ENCODE measurements around the gene SLC39A1.

DNA sequence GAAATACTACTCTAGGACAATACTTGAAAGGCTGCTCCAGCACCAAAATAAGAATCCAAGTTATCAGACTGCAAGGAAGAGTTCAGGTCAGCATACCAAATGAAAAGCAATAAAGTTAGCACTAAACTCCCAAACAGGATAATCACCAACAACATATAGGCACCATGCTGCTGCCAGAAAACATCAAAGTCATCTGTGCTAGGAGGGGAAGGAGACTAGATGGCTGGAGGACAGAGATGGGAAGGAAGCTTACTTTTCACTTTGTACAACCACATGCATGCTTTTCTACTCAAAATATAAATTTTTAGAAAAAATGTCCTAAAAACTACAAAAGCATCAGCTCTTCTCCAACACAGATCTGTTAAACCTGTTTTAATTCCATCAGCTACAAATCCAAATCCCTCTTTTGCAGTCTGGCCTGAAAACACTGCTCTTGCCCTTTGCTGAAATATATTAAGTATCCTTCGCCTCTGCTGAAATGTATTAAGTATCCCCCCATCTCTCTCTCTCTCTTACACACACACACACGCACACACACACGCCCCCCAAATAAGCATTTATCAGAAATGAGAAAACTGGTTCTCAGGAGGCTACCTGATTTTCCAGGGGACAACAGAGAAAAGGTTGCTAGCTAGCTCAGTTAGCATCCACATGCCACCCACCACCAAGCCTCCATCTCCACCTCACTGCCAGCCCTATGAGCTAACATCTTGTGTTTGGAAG, 42.1 kb downstream of the SLC39A1 start:
- TF ChIP-seq ELF4 (IDR thresholded peaks at IDR 0.05), result no peak
- TF ChIP-seq TARDBP (IDR thresholded peaks at IDR 0.05), result no peak
- TF ChIP-seq FOXA1 (IDR thresholded peaks at IDR 0.05), result no peak
- TF ChIP-seq SP1 (IDR thresholded peaks at IDR 0.05), result no peak
- TF ChIP-seq FOXM1 (IDR thresholded peaks at IDR 0.05; ENCODE audit: borderline replicate concordance), result no peak
- TF ChIP-seq BHLHE40 (IDR thresholded peaks at IDR 0.05; ENCODE audit: borderline replicate concordance), result no peak
- TF ChIP-seq SUZ12 (IDR thresholded peaks at IDR 0.05), result no peak
- TF ChIP-seq ZNF384 (IDR thresholded peaks at IDR 0.05), result no peak

Measured in HEK293T (cell line).